ENCODE measurements around the gene BMERB1.

- TF ChIP-seq POLR2A (IDR thresholded peaks at IDR 0.05) (no peak), CTCF (IDR thresholded peaks at IDR 0.05) (no peak), POLR2AphosphoS5 (IDR thresholded peaks at IDR 0.05) (no peak)
These were observed 64.2 kb downstream of the BMERB1 start for GRCh38 chr16:15498427-15499175.
